NOMO-1 (cell line): ENCODE measurements around the gene MOV10L1.
A peak's percentile ranks its signal among the peaks of the same experiment; 100 is the strongest.
"Not testable (repeated sequence)": the region's sequence is repeated elsewhere in the genome, so short reads cannot be mapped to it uniquely, and the experiment has no call there.

Experiments used
- DNase-seq, 2 experiments: peaks; one replicate each; lab custom pipeline; 2025; ENCODE audit not compliant: unreplicated experiment in 2 of 2; lab: John Stamatoyannopoulos, UW

MOV10L1 gene

GRCh38 chr22:50076646-50077535, 12.9 kb upstream of the MOV10L1 start:
- no peak for DNase-seq

DNA sequence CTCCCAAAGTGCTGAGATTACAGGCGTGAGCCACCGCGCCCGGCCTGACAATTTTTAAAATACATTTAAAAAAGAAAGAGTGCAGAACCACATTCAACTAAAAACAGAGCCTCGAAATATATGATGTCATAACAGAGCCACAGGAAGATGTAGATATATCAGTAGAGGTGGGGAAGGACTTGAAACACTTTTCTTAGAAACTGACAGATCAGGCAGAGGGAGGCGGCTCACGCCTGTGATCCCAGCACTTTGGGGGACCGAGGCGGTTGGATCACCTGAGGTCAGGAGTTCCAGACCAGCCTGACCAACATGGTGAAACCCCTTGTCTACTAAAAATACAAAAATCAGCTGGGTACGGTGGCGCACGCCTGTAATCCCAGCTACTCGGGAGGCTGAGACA, 11.6 kb upstream of the MOV10L1 start:
- no peak for DNase-seq

GRCh38 chr22:50078761-50079160, 11.0 kb upstream of the MOV10L1 start:
- no peak for DNase-seq

- DNase-seq, result no peak
Measured at GRCh38 chr22:50080077-50080465, 9.7 kb upstream of the MOV10L1 start.

GRCh38 chr22:50081426-50082196, 8.2 kb upstream of the MOV10L1 start:
- DNase-seq, result no peak

DNA sequence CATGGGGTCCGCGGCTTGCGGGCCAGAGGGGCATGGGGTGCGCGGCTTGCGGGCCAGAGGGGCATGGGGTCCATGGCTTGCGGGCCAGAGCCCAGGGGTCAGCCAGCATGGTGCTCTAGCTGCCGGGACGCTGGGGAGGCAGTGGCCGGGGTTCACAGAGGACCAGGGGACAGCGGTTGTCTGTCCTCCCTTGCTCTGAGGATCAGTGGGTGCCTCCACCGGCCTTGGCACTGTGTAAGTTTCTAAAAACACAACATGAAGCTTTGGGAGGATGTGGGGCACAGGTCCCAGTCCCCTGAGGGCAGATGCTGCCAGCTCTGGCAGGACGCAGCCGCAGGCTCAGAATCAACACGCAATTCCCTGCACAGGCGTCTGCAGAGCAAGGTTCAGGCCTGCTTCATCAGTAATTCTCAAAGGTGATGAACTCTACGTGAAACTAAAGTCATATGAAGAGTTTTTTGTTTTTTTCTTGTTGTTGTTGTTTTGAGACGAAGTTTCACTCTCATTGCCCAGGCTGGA, 7.5 kb upstream of the MOV10L1 start:
- DNase-seq, result no peak

DNA sequence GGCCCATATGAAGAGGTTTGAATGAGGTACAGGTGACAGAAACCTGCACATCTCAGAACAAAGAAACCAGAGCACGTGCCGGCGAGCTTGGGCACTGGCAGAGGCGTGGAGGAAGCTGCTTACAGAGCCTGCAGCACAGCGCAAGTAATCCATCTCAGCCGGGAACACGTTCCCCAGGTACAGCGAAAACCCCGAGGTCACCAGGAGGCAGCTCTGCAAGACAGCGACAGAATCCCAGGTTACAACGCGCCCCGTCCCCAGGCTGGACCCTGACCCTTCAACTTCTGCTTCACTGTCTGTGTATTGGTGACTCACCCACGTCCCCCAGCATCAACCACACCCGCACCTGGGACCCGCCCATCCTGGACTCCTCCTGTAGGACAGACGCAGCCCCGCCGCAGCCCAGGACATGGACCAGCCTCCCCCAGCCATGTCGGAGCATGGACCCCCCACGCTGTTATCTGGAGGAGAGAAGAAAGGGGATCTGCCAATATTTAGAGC, 6.8 kb upstream of the MOV10L1 start:
- no peak for DNase-seq

DNA sequence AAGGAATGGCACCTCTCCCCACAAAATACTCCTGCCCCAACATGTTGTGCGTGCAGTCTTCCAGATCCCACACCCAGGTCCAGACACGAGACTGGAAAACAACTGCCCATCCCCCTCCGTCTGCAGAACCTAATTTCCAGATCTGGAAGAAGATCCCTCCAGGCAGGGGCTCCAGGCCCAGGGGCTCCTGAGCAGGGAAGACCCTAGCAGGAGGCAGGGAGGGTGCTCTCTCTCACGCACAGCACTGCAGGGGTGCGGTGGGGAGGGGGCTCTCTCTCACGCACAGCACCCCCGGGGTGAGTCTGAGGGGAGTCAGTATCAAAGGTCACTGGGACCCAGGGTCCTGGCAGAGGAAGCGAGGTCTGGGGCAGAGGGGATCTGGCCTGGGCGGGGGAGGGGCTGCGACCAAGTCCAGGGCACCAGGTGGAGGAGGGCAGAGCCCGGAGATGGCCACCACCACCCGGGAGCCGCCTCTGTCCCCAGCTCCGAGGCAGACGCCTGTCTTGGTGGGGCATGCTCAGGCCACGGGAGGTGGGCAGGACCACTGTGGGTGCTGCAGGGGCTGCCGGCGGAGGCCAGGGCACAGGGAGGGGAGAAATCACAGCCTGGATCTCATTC, 6.2 kb upstream of the MOV10L1 start:
- no peak for DNase-seq

- DNase-seq, result no peak
Measured at GRCh38 chr22:50084080-50084477, 5.7 kb upstream of the MOV10L1 start.

DNA sequence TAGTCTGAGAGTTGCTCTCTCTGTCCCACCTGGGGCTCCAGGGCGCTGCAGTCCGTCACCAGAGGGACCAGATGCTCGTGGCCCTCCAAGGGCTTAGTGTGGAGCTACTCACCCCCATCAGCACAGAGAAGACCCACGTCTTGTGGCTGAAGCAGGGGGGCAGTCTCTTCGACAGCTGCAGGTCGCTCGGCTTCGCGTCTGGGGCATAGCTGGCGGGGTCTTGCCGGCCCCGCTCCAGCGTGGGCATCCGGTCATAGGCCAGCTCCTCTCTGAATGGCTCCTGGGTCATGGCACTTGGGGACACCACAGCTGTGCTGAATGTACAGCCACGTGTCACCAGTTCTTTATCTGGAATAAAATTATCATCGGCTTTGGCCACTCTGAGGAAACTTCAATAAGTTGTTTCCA, 5.2 kb upstream of the MOV10L1 start:
- DNase-seq, result no peak

DNA sequence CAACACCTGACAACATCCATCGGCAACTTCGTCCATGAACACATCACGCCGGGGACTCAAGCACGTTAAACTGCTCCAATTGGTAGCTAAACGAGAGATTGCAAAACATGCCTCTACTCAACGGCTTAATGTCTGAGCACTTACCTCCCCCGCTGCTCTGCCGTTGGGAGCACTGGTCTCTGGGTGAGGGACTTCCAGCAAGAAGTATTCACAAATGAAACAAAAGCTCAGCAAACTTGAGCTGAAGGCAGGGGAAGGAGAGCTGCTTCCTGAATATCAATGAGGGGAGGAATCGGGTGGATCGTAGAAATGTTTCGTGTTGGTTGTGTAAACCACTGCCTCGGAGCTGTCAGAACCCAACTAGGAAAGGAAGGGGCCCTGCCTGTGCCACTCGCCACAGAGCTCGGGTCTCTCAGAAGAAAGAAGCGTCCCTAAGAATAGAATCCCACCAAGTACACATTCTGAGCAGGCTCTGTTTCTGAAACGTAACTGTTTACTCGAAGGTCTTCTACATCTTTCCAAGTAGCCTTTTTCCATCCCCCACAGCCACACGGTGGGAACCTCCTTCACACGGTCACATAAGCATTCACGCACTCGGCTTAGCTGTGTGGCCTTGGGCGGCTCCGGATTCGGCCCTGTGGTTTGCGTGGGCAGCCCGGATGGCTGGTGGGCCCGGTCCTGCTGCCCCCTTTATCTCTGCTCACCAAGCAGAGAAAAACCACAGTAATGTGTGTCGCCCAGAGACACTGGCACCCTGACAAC, 4.4 kb upstream of the MOV10L1 start, which contains the start of gene MLC1:
Gene MLC1, minus strand, starts transcription at position 216 of the 762 bp plus-strand sequence. CDS start 524 bp downstream, outside the sequence.
- DNase-seq, result peak; percentile 75 to 76

DNA sequence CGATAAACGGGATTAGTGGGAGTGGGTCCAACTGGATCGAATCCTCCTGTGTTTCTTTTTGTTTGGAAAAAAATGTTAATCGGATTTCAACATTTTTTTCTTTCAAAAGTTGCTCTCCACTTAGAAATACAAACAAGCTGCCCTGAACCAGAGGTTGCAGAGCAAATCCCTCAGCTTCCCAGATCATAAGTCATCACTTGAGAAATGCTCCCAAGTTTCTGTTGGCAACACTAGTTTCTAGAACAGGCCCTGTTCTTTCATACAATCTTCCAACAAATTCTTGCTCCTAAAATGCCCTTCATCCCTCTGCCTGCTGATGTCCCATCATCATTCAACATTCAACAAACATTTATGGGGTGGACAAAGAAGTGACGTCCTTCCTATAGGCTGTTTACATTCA, 3.3 kb upstream of the MOV10L1 start:
- no peak for DNase-seq

DNA sequence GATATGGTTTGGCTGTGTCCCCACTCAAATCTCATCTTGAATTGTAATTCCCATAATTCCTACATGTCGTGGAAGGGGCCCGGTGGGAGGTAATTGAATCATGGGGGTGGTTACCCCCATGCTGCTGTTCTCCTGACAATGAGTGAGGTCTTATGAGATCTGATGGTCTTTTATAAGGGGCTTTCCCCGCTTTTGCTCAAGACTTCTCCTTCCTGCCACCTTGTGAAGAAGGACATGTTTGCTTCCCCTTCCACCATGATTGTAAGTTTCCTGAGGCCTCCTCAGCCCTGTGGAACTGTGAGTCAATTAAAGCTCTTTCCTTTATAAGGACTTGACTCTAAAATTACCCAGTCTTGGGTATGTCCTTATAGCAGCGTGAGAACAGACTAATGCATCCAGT, 2.8 kb upstream of the MOV10L1 start:
- not testable (repeated sequence) for DNase-seq

GRCh38 chr22:50087646-50088045, 2.2 kb upstream of the MOV10L1 start:
- DNase-seq, result no peak

- DNase-seq, result no peak
Measured at GRCh38 chr22:50088096-50088495, 1.7 kb upstream of the MOV10L1 start.

GRCh38 chr22:50089231-50089630, 575 bp upstream of the MOV10L1 start:
- DNase-seq, result no peak

DNA sequence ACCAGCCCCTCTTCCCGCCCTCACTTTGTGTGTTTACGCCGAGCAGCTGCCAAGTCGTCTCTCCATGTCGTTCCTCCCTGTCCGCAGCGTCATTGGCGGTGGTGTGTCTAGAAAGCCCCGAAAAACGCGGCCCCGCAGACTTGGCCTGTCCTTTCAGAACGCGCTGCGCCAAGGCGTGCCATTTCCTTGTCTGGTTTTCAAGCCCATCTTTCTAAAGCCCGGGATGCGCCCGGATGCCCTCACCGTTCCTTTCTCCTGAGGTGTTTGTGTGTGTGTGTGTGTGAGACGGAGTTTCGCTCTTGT, 557 bp downstream of the MOV10L1 start:
- no peak for DNase-seq

GRCh38 chr22:50091092-50091768, 1.4 kb downstream of the MOV10L1 start:
- DNase-seq, result no peak

DNA sequence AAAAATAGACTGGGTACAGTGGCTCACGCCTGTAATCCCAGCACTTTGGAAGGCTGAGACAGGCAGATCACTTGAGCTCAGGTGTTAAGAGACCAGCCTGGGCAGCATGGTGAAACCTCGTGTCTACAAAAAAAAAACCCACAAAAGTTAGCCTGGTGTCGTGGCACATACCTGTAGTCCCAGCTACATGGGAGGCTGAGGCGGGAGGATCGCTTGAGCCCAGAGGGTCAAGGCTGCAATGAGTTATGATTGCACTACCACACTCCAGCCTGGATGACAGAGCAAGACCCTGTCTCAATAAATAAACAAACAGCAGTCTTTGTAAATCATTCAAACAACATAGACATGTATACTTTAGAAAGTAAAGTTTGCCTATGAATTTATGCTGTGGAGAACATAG, 2.5 kb downstream of the MOV10L1 start:
- no peak for DNase-seq

DNA sequence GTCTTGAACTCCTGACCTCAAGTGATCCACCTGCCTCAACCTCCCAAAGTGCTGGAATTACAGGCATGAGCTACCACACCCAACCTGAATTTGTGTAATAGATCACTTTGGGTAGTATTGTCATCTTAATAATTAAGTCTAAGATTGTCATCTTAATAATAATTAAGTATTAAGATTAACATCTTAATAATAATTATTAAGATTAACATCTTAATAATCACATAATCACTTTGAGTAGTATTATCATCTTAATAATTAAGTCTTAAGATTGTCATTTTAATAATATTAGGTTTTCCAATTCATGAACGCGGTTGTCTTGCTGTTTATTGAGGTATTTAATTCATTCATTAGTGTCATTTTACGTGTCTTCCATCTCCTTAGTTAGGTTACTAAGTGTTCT, 8.2 kb downstream of the MOV10L1 start:
- no peak for DNase-seq
